H9 (cell line): ENCODE measurements around the gene ZBTB17. TPM values are rescaled to one million over a fixed set of nuclear protein-coding genes. Genes with fewer than 3 reads are reported as not detected.

Experiments used
- DNase-seq: peaks from one replicate; pipeline ENCODE4 v3.0.0-alpha.2; 2017
- H2AFZ ChIP-seq: one replicate; pipeline ENCODE4 v1.6.1; 2013; ENCODE audit warnings: mild to moderate bottlenecking, low read length, control low read depth, moderate library complexity
- H2AK5ac ChIP-seq: 2 replicates; pipeline ENCODE4 v1.6.1; 2013; ENCODE audit warnings: low read length, control low read depth, mixed read lengths; ENCODE audit not compliant: insufficient read length
- H2BK120ac ChIP-seq: one replicate; pipeline ENCODE4 v1.6.1; 2013; ENCODE audit warnings: low read depth, mild to moderate bottlenecking, low read length, control low read depth, inconsistent platforms; ENCODE audit not compliant: poor library complexity, severe bottlenecking
- H2BK12ac ChIP-seq: 2 replicates; pipeline ENCODE4 v1.6.1; 2013; ENCODE audit warnings: low read length, control low read depth, mixed read lengths, low read depth; ENCODE audit not compliant: insufficient read length
- H2BK15ac ChIP-seq: 2 replicates; pipeline ENCODE4 v1.6.1; 2013; ENCODE audit warnings: low read depth, low read length, control low read depth
- H2BK20ac ChIP-seq: one replicate; pipeline ENCODE4 v1.6.1; 2013; ENCODE audit warnings: low read depth, mild to moderate bottlenecking, low read length, control low read depth, inconsistent platforms; ENCODE audit not compliant: poor library complexity, severe bottlenecking
- H2BK5ac ChIP-seq: 2 replicates; pipeline ENCODE4 v1.6.1; 2013; ENCODE audit warnings: low read length, control low read depth, mixed read lengths; ENCODE audit not compliant: insufficient read length
- H3K14ac ChIP-seq: 2 replicates; pipeline ENCODE4 v1.6.1; 2013; ENCODE audit warnings: low read length, control low read depth; ENCODE audit not compliant: insufficient read depth
- H3K18ac ChIP-seq: 2 replicates; pipeline ENCODE4 v1.6.1; 2013; ENCODE audit warnings: low read depth, mild to moderate bottlenecking, mixed read lengths, low read length, control low read depth; ENCODE audit not compliant: insufficient read length
- H3K23ac ChIP-seq: 2 replicates; pipeline ENCODE4 v1.6.1; 2013; ENCODE audit warnings: low read length, control low read depth, mixed read lengths, low read depth; ENCODE audit not compliant: insufficient read length
- H3K23me2 ChIP-seq: 2 replicates; pipeline ENCODE4 v1.6.1; 2013; ENCODE audit warnings: low read depth, mild to moderate bottlenecking, mixed read lengths, low read length, control low read depth; ENCODE audit not compliant: insufficient read length, poor library complexity, severe bottlenecking
- H3K27ac ChIP-seq: 2 replicates; pipeline ENCODE4 v1.5.1; 2013; ENCODE audit warnings: low read length, control low read depth, mixed read lengths, low read depth; ENCODE audit not compliant: insufficient read length
- H3K27me3 ChIP-seq: 2 replicates; pipeline ENCODE4 v1.6.1; 2013; ENCODE audit warnings: low read length, control low read depth, inconsistent platforms; ENCODE audit not compliant: insufficient read depth
- H3K4ac ChIP-seq: 2 replicates; pipeline ENCODE4 v1.6.1; 2013; ENCODE audit warnings: low read depth, mild to moderate bottlenecking, control low read depth, inconsistent platforms, low read length, moderate library complexity
- H3K4me1 ChIP-seq: 2 replicates; pipeline ENCODE4 v1.6.1; 2013; ENCODE audit warnings: low read length, control low read depth, inconsistent platforms; ENCODE audit not compliant: insufficient read depth
- H3K4me2 ChIP-seq: 2 replicates; pipeline ENCODE4 v1.6.1; 2013; ENCODE audit warnings: low read length, control low read depth, mixed read lengths; ENCODE audit not compliant: insufficient read length, insufficient read depth
- H3K56ac ChIP-seq: 2 replicates; pipeline ENCODE4 v1.6.1; 2013; ENCODE audit warnings: low read depth, mild to moderate bottlenecking, mixed read lengths, low read length, control low read depth; ENCODE audit not compliant: insufficient read length
- H3K79me1 ChIP-seq: 2 replicates; pipeline ENCODE4 v1.6.1; 2013; ENCODE audit warnings: low read depth, mild to moderate bottlenecking, moderate library complexity, low read length, control low read depth, inconsistent platforms; ENCODE audit not compliant: insufficient read depth, poor library complexity, severe bottlenecking
- H3K79me2 ChIP-seq: 2 replicates; pipeline ENCODE4 v1.6.1; 2013; ENCODE audit warnings: low read length, control low read depth, inconsistent platforms; ENCODE audit not compliant: insufficient read depth
- H3K9ac ChIP-seq: 2 replicates; pipeline ENCODE4 v1.6.1; 2013; ENCODE audit warnings: low read length, control low read depth, mixed read lengths; ENCODE audit not compliant: insufficient read length; ENCODE audit errors: extremely low read depth
- H3K9me3 ChIP-seq: one replicate; pipeline ENCODE4 v1.6.1; 2013; ENCODE audit warnings: low read depth, low read length, inconsistent platforms; ENCODE audit not compliant: control insufficient read depth
- H3T11ph ChIP-seq: one replicate; pipeline ENCODE4 v1.6.1; 2013; ENCODE audit warnings: mild to moderate bottlenecking, low read length, control low read depth, inconsistent platforms
- H4K20me1 ChIP-seq: one replicate; pipeline ENCODE4 v1.6.1; 2013; ENCODE audit not compliant: control insufficient read depth, insufficient read length, insufficient read depth
- H4K5ac ChIP-seq: 2 replicates; pipeline ENCODE4 v1.6.1; 2013; ENCODE audit warnings: low read depth, mild to moderate bottlenecking, mixed read lengths, low read length, control low read depth; ENCODE audit not compliant: insufficient read length
- H4K8ac ChIP-seq: replicated peaks from 2 replicates; pipeline ENCODE4 v1.6.1; 2013; ENCODE audit warnings: low read length, control low read depth, mixed read lengths, low read depth; ENCODE audit not compliant: insufficient read length
- H4K91ac ChIP-seq: 2 replicates; pipeline ENCODE4 v1.6.1; 2013; ENCODE audit warnings: low read depth, mild to moderate bottlenecking, moderate library complexity, mixed read lengths, low read length, control low read depth; ENCODE audit not compliant: insufficient read length
- H3K27ac Mint-ChIP-seq, 3 experiments: 2 replicates in 2 of 3; 3 replicates in 1 of 3; pipeline ENCODE4 v1.8.0; 2020 to 2021; ENCODE audit warnings: mixed read lengths in 3 of 3, mild to moderate bottlenecking in 1 of 3, moderate library complexity in 1 of 3
- H3K27me3 Mint-ChIP-seq: 2 replicates; pipeline ENCODE4 v1.8.0; 2021; ENCODE audit warnings: low read depth, mild to moderate bottlenecking, moderate library complexity, mixed read lengths
- H3K36me3 Mint-ChIP-seq, 3 experiments: 2 replicates in 2 of 3; 3 replicates in 1 of 3; pipeline ENCODE4 v1.8.0; 2020 to 2021; ENCODE audit warnings: low read depth in 3 of 3, mixed read lengths in 3 of 3; ENCODE audit not compliant: insufficient read depth in 1 of 3
- H3K4me1 Mint-ChIP-seq, 2 experiments: 2 replicates each; pipeline ENCODE4 v1.8.0; 2020; ENCODE audit warnings: mixed read lengths in 2 of 2
- H3K4me3 Mint-ChIP-seq, 2 experiments: 2 replicates in 1 of 2; 3 replicates in 1 of 2; pipeline ENCODE4 v1.8.0; 2020 to 2021; ENCODE audit warnings: mild to moderate bottlenecking in 2 of 2, mixed read lengths in 2 of 2, moderate library complexity in 1 of 2
- H3K9me3 Mint-ChIP-seq, 2 experiments: 2 replicates in 1 of 2; 3 replicates in 1 of 2; pipeline ENCODE4 v1.8.0; 2020; ENCODE audit warnings: mild to moderate bottlenecking in 2 of 2, mixed read lengths in 2 of 2, moderate library complexity in 1 of 2
- CTCF ChIP-seq: fragments of 200-600 bp; sonication (generic); conservative IDR thresholded peaks from 3 replicates; pipeline ENCODE4 v1.8.0; 2021; ENCODE audit warnings: antibody characterized with exemption, mild to moderate bottlenecking
- total RNA-seq: library from RNA; stranded (reverse); gene quantifications from 2 replicates; pipeline ENCODE4 v1.2.1, GENCODE V29; 2021

ZBTB17 gene
- total RNA-seq, 1 experiment from 2014 or later: 16.5 TPM

DNA sequence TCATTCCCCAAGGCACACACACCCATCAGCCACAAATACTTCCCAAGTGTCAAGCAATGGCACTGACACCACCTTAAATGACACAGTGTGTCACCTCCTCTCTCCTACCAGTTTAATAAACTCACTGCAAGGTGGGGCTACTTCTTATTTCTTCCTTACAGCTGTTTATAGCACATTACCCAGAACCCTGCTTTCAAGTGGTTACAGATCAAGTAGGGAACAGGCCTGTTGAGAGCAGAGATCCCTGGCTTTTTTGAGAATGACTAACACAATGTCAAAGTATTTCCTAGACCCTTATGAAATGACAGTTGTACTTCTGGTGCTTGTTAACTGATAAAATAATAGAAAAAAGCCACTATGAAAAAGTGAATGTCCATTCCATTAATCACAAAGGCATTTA is 19.8 kb downstream of the ZBTB17 start:
- Histone ChIP-seq H4K91ac (no peak overlapping the region), H3K79me2 (no peaks in the 10 kb centered on the region; the same call in 1 of the 2 replicates), H3K27ac (no peak overlapping the region), H3K14ac (no peak overlapping the region), H2AFZ (no peak overlapping the region), H3K9me3 (no peaks in the 10 kb centered on the region), H3K4me2 (no peak overlapping the region), H4K20me1 (peaks cover 2% of the 10 kb centered on the region), H3T11ph (no peak overlapping the region), H3K23me2 (no peaks in the 10 kb centered on the region), H2BK20ac (no peak overlapping the region), H4K5ac (no peak overlapping the region), H3K79me1 (no peaks in the 10 kb centered on the region), H3K27me3 (no peaks in the 10 kb centered on the region), H2BK12ac (no peak overlapping the region), H3K56ac (no peak overlapping the region), H3K18ac (no peak overlapping the region), H4K8ac (no peak overlapping the region), H3K4ac (no peak overlapping the region), H3K4me1 (peaks cover 11% of the 10 kb centered on the region; the same call in 1 of the 2 replicates), H3K9ac (no peak overlapping the region), H2BK5ac (no peak overlapping the region), H3K23ac (no peak overlapping the region), H2BK15ac (no peak overlapping the region), H2BK120ac (no peak overlapping the region), H2AK5ac (no peak overlapping the region)
- no peak for DNase-seq
- peaks cover 0 to 12% (median 0%) of the 10 kb centered on the region in 3 experiments; a peak in 3 of 7 replicates for H3K36me3 Mint-ChIP-seq
- peaks cover 16% of the 10 kb centered on the region for H3K27me3 Mint-ChIP-seq
- TF ChIP-seq CTCF: no peak
- no peaks in the 10 kb centered on the region for H3K9me3 Mint-ChIP-seq
- no peak overlapping the region for H3K4me3 Mint-ChIP-seq
- H3K4me1 Mint-ChIP-seq: peaks cover 43 to 48% of the 10 kb centered on the region in 2 experiments
- no peak overlapping the region for H3K27ac Mint-ChIP-seq
